ENCODE data around the gene CRKL.
"Not testable (repeated sequence)": the region's sequence is repeated elsewhere in the genome, so short reads cannot be mapped to it uniquely, and the experiment has no call there.

CRKL gene

GRCh38 chr22:20935049-20935448 is 17.8 kb downstream of the CRKL start:
- not testable (repeated sequence) for DNase-seq (ENCODE audit: low read depth)

- not testable (repeated sequence) for DNase-seq (ENCODE audit: low read depth)
Measured at GRCh38 chr22:20935780-20936539, 18.8 kb downstream of the CRKL start.

GRCh38 chr22:20937031-20937793 is 20.0 kb downstream of the CRKL start:
- no peak for DNase-seq (ENCODE audit: low read depth)

GRCh38 chr22:20937794-20938671 is 20.8 kb downstream of the CRKL start:
- DNase-seq (ENCODE audit: low read depth) = no peak

- not testable (repeated sequence) for DNase-seq (ENCODE audit: low read depth)
Measured at GRCh38 chr22:20939457-20940185, 22.4 kb downstream of the CRKL start.

GRCh38 chr22:20940186-20940651 is 23.0 kb downstream of the CRKL start:
- DNase-seq (ENCODE audit: low read depth) = no peak

GRCh38 chr22:20940904-20941385 is 23.7 kb downstream of the CRKL start:
- DNase-seq (ENCODE audit: low read depth) = no peak

GRCh38 chr22:20942203-20942902 is 25.1 kb downstream of the CRKL start:
- not testable (repeated sequence) for DNase-seq (ENCODE audit: low read depth)

GRCh38 chr22:20943104-20943933 is 26.1 kb downstream of the CRKL start:
- no peak for DNase-seq (ENCODE audit: low read depth)

GRCh38 chr22:20944042-20944441 is 26.8 kb downstream of the CRKL start:
- no peak for DNase-seq (ENCODE audit: low read depth)

- DNase-seq (ENCODE audit: low read depth) = no peak
Measured at GRCh38 chr22:20945578-20945934, 28.3 kb downstream of the CRKL start.

- no peak for DNase-seq (ENCODE audit: low read depth)
Measured at GRCh38 chr22:20946080-20946986, 29.1 kb downstream of the CRKL start.

- DNase-seq (ENCODE audit: low read depth) = no peak
Measured at GRCh38 chr22:20946991-20947390, 29.8 kb downstream of the CRKL start.

GRCh38 chr22:20948450-20948849 is 31.2 kb downstream of the CRKL start:
- no peak for DNase-seq (ENCODE audit: low read depth)

- DNase-seq (ENCODE audit: low read depth) = no peak
Measured at GRCh38 chr22:20948989-20949388, 31.8 kb downstream of the CRKL start.

GRCh38 chr22:20949698-20950183 is 32.5 kb downstream of the CRKL start:
- DNase-seq (ENCODE audit: low read depth) = no peak

GRCh38 chr22:20951151-20951931 is 34.1 kb downstream of the CRKL start:
- no peak for DNase-seq (ENCODE audit: low read depth)

GRCh38 chr22:20951932-20952380 is 34.7 kb downstream of the CRKL start:
- DNase-seq (ENCODE audit: low read depth) = no peak
